Astrocyte of the spinal cord (primary cell): ENCODE data around the gene FAM209A.

Experiments used
- DNase-seq: peaks from one replicate; pipeline ENCODE4 v3.0.0; 2011; ENCODE audit warnings: low read depth, low spot score
- H3K4me3 ChIP-seq: 2 replicates; pipeline ENCODE4 v1.5.1; 2011; ENCODE audit warnings: low read depth, mild to moderate bottlenecking, low read length, moderate library complexity
- CTCF ChIP-seq: IDR thresholded peaks from 2 replicates; pipeline ENCODE4 v1.5.1; 2012; ENCODE audit warnings: low read depth, mild to moderate bottlenecking, low read length, inconsistent platforms
- in situ Hi-C: cut with HindIII; loops from 2 replicates; pipeline ENCODE4 v1.10.0; 2017; ENCODE audit warnings: low sequenced_read_pairs

FAM209A gene

GRCh38 chr20:56574531-56575142, 50.1 kb downstream of the FAM209A start:
- no peak for TF ChIP-seq CTCF
- in situ Hi-C loops, result no loop called here
- no peak for DNase-seq
- H3K4me3 ChIP-seq, result no peak overlapping the region

GRCh38 chr20:56575157-56575556, 50.6 kb downstream of the FAM209A start:
- in situ Hi-C loops, result no loop called here
- TF ChIP-seq CTCF, result no peak
- H3K4me3 ChIP-seq, result no peak overlapping the region
- no peak for DNase-seq
